Stimulated activated memory B cell treated with anti-CD40 and anti-IgM and Interleukin-4, amounts not matched to agents 10 μg/mL and 1 μg/mL and 100 μg/mL, for 72 hours (primary cell): ENCODE data around the gene ANKLE2.

Source experiments
- ATAC-seq: fragments of 150-1000 bp; cut with Tn5 transposase; 2 replicates; pipeline ENCODE4 v1.10.0; 2021
- H3K27ac Mint-ChIP-seq: one replicate; pipeline ENCODE4 v1.8.0; 2022; ENCODE audit warnings: mild to moderate bottlenecking, mixed read lengths
- H3K27me3 Mint-ChIP-seq: one replicate; pipeline ENCODE4 v1.8.0; 2022; ENCODE audit warnings: mixed read lengths
- H3K36me3 Mint-ChIP-seq: one replicate; pipeline ENCODE4 v1.8.0; 2022; ENCODE audit warnings: mixed read lengths
- H3K4me1 Mint-ChIP-seq: one replicate; pipeline ENCODE4 v1.8.0; 2022; ENCODE audit warnings: mixed read lengths
- H3K4me3 Mint-ChIP-seq: one replicate; pipeline ENCODE4 v1.8.0; 2022; ENCODE audit warnings: mild to moderate bottlenecking, moderate library complexity, mixed read lengths
- H3K9me3 Mint-ChIP-seq: one replicate; pipeline ENCODE4 v1.8.0; 2022; ENCODE audit warnings: mixed read lengths

The ANKLE2 gene

DNA sequence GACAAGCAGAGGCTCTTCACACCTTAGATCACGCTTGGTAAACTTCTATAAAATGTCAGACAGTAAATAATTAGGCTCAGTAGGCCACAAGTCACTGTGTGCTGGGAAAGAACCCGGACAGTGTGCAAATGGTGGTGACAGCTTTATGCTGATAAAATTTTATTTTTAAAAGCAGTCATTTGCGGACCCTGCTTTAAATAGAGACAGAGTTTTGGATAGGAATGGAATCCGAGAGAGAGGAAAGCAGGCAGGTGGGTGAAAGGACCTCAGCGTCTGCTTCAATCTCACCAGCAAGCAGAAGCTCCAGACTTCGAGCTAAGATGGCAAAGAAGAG, 21.4 kb downstream of the ANKLE2 start:
- Mint-ChIP-seq H3K27ac (no peak overlapping the region), H3K36me3 (peaks cover 86% of the 10 kb centered on the region), H3K27me3 (no peaks in the 10 kb centered on the region), H3K4me1 (peaks cover 19% of the 10 kb centered on the region), H3K9me3 (peaks cover 4% of the 10 kb centered on the region), H3K4me3 (no peak overlapping the region)
- no peak for ATAC-seq

DNA sequence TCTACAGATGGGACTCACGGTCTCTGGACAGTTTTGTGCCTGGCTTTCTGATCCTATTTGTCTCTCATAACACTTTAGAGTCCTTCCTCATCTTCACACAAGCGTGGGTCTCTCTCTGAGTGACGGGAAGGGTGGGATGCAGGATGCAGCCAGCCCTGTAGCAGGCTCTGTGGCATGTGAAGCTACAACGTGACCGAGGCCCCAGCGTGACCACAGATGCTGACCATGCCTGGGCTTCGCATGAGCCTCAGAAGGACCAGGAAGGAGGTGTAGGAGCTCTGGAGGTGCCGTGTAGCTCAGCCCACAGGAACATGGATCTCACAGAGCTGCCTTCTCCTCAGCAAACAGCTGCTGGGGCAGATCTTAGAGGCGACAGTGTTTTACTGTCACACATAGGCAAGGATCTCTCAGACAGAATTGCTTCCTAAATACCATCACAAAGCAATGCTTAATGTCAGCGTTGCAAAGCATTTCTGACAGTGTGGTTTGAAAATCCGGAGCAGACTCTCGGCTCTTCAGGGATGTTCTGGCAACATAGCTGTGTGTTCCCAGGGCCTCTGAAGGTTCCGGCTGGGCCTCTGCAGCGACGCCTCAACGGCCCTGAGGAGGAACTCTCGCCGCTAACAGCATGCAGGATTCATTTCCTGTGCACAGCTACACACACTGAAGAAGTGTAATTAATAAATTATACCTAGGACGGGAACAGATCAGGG, 21.9 kb downstream of the ANKLE2 start:
- Mint-ChIP-seq H3K4me1 (peaks cover 19% of the 10 kb centered on the region), H3K36me3 (peaks cover 86% of the 10 kb centered on the region), H3K9me3 (peaks cover 4% of the 10 kb centered on the region), H3K27ac (no peak overlapping the region), H3K27me3 (no peaks in the 10 kb centered on the region), H3K4me3 (no peak overlapping the region)
- no peak for ATAC-seq

GRCh38 chr12:132736913-132737312, 24.7 kb downstream of the ANKLE2 start:
- Mint-ChIP-seq H3K27ac (no peak overlapping the region), H3K9me3 (no peaks in the 10 kb centered on the region), H3K4me1 (peaks cover 1% of the 10 kb centered on the region), H3K4me3 (no peak overlapping the region), H3K36me3 (peaks cover 86% of the 10 kb centered on the region), H3K27me3 (no peaks in the 10 kb centered on the region)
- no peak for ATAC-seq

DNA sequence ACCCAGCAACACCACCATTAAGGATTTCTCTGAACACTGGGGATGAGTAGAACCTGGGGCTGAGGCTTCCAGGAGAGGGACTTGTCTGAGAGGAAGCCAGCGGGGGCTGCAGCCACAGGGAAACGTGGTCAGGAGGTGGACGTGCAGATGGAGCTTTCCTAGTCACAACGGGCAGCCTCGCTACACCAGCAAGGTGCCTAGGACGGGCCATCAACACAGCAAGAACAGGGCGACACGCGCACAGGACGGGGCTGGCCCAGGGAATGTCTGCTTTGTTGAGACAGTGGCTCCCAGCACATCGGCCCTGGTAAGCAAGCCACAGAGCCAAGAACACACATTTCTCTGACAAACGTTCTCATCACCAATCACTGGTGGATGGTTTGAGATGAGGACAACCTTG, 25.3 kb downstream of the ANKLE2 start:
- Mint-ChIP-seq H3K4me1 (no peaks in the 10 kb centered on the region), H3K9me3 (no peaks in the 10 kb centered on the region), H3K27ac (no peak overlapping the region), H3K27me3 (no peaks in the 10 kb centered on the region), H3K36me3 (peaks cover 86% of the 10 kb centered on the region), H3K4me3 (no peak overlapping the region)
- ATAC-seq: no peak

DNA sequence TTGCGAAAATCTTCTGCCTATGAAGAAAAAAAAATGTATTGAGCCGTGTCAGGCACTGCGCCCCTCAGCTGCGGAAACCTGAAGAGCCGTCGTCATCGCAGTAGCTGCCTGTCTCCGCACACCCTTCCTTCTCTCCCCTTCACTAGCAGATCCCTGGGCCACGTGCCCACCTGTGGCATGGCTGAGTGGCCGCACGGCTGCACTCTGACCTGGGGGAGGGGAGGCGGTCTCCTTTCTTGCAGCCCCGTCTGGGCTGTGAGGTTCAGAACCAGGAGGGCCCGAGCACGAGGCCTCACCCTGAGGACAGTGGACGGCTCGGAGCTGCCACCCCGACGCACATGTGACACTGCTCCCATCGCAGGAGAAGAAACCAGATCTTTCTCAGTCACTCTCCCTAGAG, 26.1 kb downstream of the ANKLE2 start:
- peaks cover 86% of the 10 kb centered on the region for H3K36me3 Mint-ChIP-seq
- peaks cover under 1% of the 10 kb centered on the region for H3K4me1 Mint-ChIP-seq
- H3K27ac Mint-ChIP-seq: no peak overlapping the region
- no peak for ATAC-seq
- no peak overlapping the region for H3K4me3 Mint-ChIP-seq
- no peaks in the 10 kb centered on the region for H3K9me3 Mint-ChIP-seq
- H3K27me3 Mint-ChIP-seq: no peaks in the 10 kb centered on the region

- Mint-ChIP-seq H3K36me3 (peaks cover 84% of the 10 kb centered on the region), H3K27ac (no peak overlapping the region), H3K9me3 (no peaks in the 10 kb centered on the region), H3K4me3 (no peak overlapping the region), H3K4me1 (peaks cover 7% of the 10 kb centered on the region), H3K27me3 (no peaks in the 10 kb centered on the region)
- no peak for ATAC-seq
Observed at GRCh38 chr12:132734206-132734605, 27.4 kb downstream of the ANKLE2 start.

- no peaks in the 10 kb centered on the region for H3K9me3 Mint-ChIP-seq
- no peak for ATAC-seq
- H3K27me3 Mint-ChIP-seq: no peaks in the 10 kb centered on the region
- no peak overlapping the region for H3K4me3 Mint-ChIP-seq
- H3K27ac Mint-ChIP-seq: no peak overlapping the region
- peaks cover 90% of the 10 kb centered on the region for H3K36me3 Mint-ChIP-seq
- peaks cover 7% of the 10 kb centered on the region for H3K4me1 Mint-ChIP-seq
Observed at GRCh38 chr12:132731574-132731973, 30.1 kb downstream of the ANKLE2 start.

GRCh38 chr12:132730353-132730752, 31.3 kb downstream of the ANKLE2 start:
- Mint-ChIP-seq H3K9me3 (no peaks in the 10 kb centered on the region), H3K4me3 (no peak overlapping the region), H3K36me3 (peaks cover 92% of the 10 kb centered on the region), H3K4me1 (peaks cover 7% of the 10 kb centered on the region), H3K27ac (no peak overlapping the region), H3K27me3 (no peaks in the 10 kb centered on the region)
- ATAC-seq: no peak

GRCh38 chr12:132729541-132730320, 31.9 kb downstream of the ANKLE2 start:
- Mint-ChIP-seq H3K4me1 (peaks cover 7% of the 10 kb centered on the region), H3K27ac (peak overlapping the region; percentile 63), H3K27me3 (no peaks in the 10 kb centered on the region), H3K9me3 (no peaks in the 10 kb centered on the region), H3K4me3 (no peak overlapping the region), H3K36me3 (peaks cover 91% of the 10 kb centered on the region)
- ATAC-seq: no peak

- Mint-ChIP-seq H3K36me3 (peaks cover 91% of the 10 kb centered on the region), H3K27ac (peak overlapping the region; percentile 63), H3K4me3 (no peak overlapping the region), H3K27me3 (no peaks in the 10 kb centered on the region), H3K9me3 (no peaks in the 10 kb centered on the region), H3K4me1 (peaks cover 7% of the 10 kb centered on the region)
- no peak for ATAC-seq
Observed at GRCh38 chr12:132728502-132728901, 33.1 kb downstream of the ANKLE2 start.

- H3K27me3 Mint-ChIP-seq: no peaks in the 10 kb centered on the region
- peaks cover 84% of the 10 kb centered on the region for H3K36me3 Mint-ChIP-seq
- no peaks in the 10 kb centered on the region for H3K9me3 Mint-ChIP-seq
- peaks cover 7% of the 10 kb centered on the region for H3K4me1 Mint-ChIP-seq
- no peak overlapping the region for H3K4me3 Mint-ChIP-seq
- no peak overlapping the region for H3K27ac Mint-ChIP-seq
- ATAC-seq: peak; percentile 60
Observed at GRCh38 chr12:132727091-132727794, 34.4 kb downstream of the ANKLE2 start.

- no peak overlapping the region for H3K27ac Mint-ChIP-seq
- peaks cover 76% of the 10 kb centered on the region for H3K36me3 Mint-ChIP-seq
- ATAC-seq: no peak
- H3K9me3 Mint-ChIP-seq: no peaks in the 10 kb centered on the region
- H3K4me1 Mint-ChIP-seq: peaks cover 7% of the 10 kb centered on the region
- no peak overlapping the region for H3K4me3 Mint-ChIP-seq
- no peaks in the 10 kb centered on the region for H3K27me3 Mint-ChIP-seq
Observed at GRCh38 chr12:132726386-132726785, 35.2 kb downstream of the ANKLE2 start.

DNA sequence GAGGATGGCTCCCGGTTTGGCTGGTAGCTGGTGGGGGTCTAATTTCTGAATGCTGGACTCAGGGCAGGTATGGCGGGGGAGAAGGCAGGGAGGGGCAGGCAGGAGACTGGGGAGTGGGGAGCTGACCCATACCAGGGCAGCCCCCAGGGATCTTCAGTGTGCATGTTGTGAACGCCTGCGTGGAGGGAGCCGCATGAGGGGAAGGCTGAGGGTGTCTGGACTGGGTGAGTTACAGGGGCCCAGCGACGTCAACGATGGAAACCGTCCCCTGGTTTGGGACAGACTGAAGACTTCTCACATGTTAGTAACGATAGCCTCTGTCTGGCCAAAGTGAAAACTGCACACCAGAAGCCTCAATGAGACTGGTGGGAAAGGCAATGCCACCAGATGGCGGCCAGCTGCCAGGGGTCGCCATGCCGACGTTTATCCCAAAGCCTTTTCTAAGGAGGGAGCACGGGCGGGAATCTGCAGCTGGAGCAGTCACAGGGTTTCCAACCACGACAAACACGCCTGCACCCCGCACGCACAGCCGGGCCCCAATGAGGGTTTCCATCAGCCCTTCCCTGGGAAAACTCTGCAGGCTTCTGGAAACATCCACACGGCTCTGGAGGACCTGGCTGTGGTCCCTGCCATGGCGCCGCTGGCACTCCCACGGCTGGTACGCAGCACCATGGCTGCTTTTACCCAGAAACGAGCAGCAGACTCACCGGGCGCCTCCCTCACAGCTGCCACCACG, 37.0 kb downstream of the ANKLE2 start:
- ATAC-seq: no peak
- H3K27me3 Mint-ChIP-seq: no peaks in the 10 kb centered on the region
- no peak overlapping the region for H3K4me3 Mint-ChIP-seq
- no peaks in the 10 kb centered on the region for H3K9me3 Mint-ChIP-seq
- H3K36me3 Mint-ChIP-seq: peaks cover 72% of the 10 kb centered on the region
- H3K4me1 Mint-ChIP-seq: no peaks in the 10 kb centered on the region
- H3K27ac Mint-ChIP-seq: no peak overlapping the region

GRCh38 chr12:132723764-132724140, 37.9 kb downstream of the ANKLE2 start:
- Mint-ChIP-seq H3K4me1 (no peaks in the 10 kb centered on the region), H3K27ac (no peak overlapping the region), H3K36me3 (peaks cover 76% of the 10 kb centered on the region), H3K4me3 (no peak overlapping the region), H3K9me3 (no peaks in the 10 kb centered on the region), H3K27me3 (no peaks in the 10 kb centered on the region)
- no peak for ATAC-seq
